A549 (cell line): ENCODE results near the gene YES1.

ENCODE experiments used
- CBX2 ChIP-seq: fragments of 200-600 bp; sonication (generic); IDR thresholded peaks from 2 replicates; pipeline ENCODE4 v1.6.1; 2016; ENCODE audit warnings: low read depth, mild to moderate bottlenecking, borderline replicate concordance
- CEBPB ChIP-seq, 2 experiments: fragments of >200 bp in 1 of 2; sonication (Bioruptor Twin) in 1 of 2; formaldehyde crosslinking in 1 of 2; IDR thresholded peaks; 2 replicates each; pipeline ENCODE4 v1.6.1; 2012 to 2016
- CTCF ChIP-seq: fragments of >200 bp; sonication (Bioruptor Twin); formaldehyde crosslinking; IDR thresholded peaks from 3 replicates; pipeline ENCODE4 v1.5.1; 2016
- EP300 ChIP-seq, 2 experiments: fragments of >200 bp; sonication (Bioruptor Twin); formaldehyde crosslinking; IDR thresholded peaks; 2 replicates in 1 of 2; 3 replicates in 1 of 2; pipeline ENCODE4 v1.6.1; 2016 to 2017
- ESRRA ChIP-seq: fragments of 150-350 bp; IDR thresholded peaks from 2 replicates; pipeline ENCODE4 v1.6.1; 2014; ENCODE audit warnings: mild to moderate bottlenecking, low read length, borderline replicate concordance
- GATA3 ChIP-seq: IDR thresholded peaks from 2 replicates; pipeline ENCODE4 v1.6.1; 2012; ENCODE audit warnings: borderline replicate concordance
- PBX3 ChIP-seq: IDR thresholded peaks from 2 replicates; pipeline ENCODE4 v1.6.1; 2012
- POLR2A ChIP-seq: IDR thresholded peaks from 2 replicates; pipeline ENCODE4 v1.6.1; 2012; ENCODE audit warnings: mild to moderate bottlenecking, low read length
- POLR2AphosphoS2 ChIP-seq: conservative IDR thresholded peaks from 2 replicates; pipeline ENCODE4 v1.6.1; 2012; ENCODE audit warnings: low read length, improper control_type of control experiment, inconsistent platforms
- RARB ChIP-seq: fragments of 250-450 bp; sonication (Bioruptor Pico); IDR thresholded peaks from 2 replicates; pipeline ENCODE4 v1.8.0; 2021; ENCODE audit warnings: mild to moderate bottlenecking, moderate library complexity

- TF ChIP-seq CTCF (no peak), GATA3 (no peak), POLR2A (no peak), PBX3 (no peak), CBX2 (no peak), EP300 (IDR thresholded peaks at IDR 0.05) (no peak), ESRRA (no peak), CEBPB (IDR thresholded peaks at IDR 0.05) (no peak), POLR2AphosphoS2 (no peak), RARB (no peak)
These were observed 15.1 kb upstream of the YES1 start for GRCh38 chr18:827093-827677.
